Stimulated activated CD8-positive, alpha-beta memory T cell treated with anti-CD3 and anti-CD28 coated beads, Interleukin-7, amount 100 ng/mL, for 4 hours (primary cell): ENCODE results near the gene VAV2.

Experiments
- DNase-seq, 2 donors: peaks; one replicate each; pipeline ENCODE4 v3.0.0-alpha.2; 2020; ENCODE audit warnings: low read depth in 2 of 2

Gene VAV2, protein sequence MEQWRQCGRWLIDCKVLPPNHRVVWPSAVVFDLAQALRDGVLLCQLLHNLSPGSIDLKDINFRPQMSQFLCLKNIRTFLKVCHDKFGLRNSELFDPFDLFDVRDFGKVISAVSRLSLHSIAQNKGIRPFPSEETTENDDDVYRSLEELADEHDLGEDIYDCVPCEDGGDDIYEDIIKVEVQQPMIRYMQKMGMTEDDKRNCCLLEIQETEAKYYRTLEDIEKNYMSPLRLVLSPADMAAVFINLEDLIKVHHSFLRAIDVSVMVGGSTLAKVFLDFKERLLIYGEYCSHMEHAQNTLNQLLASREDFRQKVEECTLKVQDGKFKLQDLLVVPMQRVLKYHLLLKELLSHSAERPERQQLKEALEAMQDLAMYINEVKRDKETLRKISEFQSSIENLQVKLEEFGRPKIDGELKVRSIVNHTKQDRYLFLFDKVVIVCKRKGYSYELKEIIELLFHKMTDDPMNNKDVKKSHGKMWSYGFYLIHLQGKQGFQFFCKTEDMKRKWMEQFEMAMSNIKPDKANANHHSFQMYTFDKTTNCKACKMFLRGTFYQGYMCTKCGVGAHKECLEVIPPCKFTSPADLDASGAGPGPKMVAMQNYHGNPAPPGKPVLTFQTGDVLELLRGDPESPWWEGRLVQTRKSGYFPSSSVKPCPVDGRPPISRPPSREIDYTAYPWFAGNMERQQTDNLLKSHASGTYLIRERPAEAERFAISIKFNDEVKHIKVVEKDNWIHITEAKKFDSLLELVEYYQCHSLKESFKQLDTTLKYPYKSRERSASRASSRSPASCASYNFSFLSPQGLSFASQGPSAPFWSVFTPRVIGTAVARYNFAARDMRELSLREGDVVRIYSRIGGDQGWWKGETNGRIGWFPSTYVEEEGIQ

DNA sequence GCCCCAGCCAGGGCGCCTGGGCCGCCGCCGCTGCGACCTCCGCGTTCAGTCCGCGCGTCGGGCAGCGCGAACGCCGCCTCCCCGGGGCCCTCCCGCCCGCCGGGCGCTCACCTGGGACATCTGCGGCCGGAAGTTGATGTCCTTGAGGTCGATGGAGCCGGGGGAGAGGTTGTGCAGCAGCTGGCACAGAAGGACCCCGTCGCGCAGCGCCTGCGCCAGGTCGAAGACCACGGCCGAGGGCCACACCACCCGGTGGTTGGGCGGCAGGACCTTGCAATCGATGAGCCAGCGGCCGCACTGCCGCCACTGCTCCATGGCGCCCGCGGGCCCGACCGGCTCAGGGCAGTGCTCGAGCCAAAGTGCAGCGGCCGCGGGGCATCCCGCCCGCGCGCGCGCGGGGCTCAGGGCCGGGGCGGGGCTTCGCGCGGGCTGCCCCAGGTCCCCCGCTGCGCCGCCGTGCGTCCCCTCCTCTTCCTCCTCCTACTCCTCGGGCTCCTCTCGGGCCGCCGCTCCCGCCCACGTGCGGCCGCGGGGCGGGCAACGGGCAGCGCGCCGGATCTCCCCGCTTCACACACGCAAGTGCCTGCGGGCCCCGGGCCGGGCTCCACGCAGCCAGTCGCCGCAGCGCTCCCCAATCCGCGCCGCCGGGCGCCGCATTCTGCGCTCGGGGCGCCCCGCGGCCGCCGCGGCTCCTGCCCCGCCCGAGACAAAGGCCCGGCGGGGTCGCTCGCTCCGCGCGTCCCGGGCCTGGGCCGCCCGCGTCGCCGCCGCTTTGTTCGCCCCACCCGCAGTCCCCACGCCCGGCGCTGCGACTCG, at the start of gene VAV2:
TSS of gene VAV2 (minus strand) at position 361 of the 816 bp plus-strand sequence. CDS start at position 315, 46 bp downstream.
- peak in 1 of 2 donors; percentile 49 for DNase-seq

DNA sequence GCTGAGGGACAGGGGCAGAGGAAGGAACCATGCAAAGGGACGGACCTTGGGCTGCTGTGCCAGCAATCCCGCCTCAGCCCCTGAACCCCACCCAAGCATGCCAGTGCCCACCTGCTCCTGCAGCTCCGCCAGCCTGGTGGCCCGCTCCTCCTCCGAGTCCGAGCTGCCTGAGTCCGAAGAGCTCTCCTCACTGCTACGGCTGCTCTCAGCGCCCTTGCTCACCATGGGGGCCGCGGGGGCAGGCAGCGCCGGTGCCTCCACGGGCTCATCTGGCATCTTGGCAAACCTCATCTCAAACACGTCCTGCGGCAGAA, 49.5 kb upstream of the VAV2 start:
- DNase-seq, result no peak

DNA sequence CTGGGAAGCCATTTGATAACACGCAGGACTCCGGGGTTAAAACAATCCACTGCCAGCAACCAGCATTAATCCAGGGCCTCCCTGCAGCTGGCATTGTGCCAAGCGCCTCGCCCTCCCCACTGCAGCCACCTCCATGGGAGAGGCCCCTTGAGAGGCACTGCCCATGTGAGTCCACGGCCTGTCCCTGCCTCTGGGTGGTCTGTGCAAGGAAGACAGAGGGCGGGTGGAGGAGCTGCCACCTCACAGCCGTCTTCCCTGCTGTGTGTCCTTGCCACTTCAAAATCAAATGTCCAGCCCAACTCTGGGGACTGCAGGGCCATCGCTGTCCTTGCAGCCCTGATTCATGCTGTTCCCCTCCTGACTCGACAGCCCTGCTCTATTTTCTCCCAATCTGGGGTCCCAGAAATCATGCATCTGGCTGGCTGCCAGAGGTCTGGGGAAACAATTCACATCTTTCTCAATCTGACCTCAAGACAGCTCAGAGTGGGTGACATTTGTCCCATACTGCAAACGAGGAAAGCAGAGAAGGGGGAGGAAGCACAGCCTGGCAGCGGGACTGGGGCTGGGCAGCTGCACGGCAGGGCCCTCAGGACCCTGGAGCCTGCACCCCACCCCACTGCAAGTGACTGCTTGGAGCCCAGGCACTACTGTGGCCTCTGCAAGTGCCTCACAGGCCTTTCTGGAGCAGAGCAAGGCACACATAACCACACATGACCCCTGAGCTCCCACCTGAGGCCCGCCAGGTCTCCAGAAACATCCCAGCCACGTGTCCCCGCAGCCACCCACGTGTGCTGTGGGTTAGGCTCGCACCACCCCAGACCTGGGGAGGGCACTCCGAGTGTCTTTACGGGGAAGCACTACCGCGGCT, 48.9 kb upstream of the VAV2 start:
- no peak for DNase-seq

DNA sequence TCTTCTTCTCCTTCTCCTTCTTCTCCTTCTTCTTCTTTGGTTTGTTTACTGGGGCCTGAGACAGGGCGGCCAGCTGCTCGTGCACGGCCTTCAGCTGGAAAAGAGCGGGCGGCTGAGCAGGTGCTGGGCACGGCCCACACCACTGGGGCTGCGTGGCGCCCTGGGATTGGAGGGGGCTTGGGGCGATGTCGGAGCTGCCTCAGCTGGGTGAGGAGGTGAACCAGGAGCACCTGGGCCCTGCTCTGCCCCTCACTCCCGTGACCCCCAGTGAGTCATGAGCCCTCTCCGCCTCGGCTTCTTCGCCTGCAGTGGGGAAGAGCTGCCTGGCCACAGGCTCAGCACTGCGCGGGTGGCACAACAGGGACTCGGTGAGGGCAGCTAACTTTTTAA, 48.0 kb upstream of the VAV2 start:
- DNase-seq, result no peak

DNA sequence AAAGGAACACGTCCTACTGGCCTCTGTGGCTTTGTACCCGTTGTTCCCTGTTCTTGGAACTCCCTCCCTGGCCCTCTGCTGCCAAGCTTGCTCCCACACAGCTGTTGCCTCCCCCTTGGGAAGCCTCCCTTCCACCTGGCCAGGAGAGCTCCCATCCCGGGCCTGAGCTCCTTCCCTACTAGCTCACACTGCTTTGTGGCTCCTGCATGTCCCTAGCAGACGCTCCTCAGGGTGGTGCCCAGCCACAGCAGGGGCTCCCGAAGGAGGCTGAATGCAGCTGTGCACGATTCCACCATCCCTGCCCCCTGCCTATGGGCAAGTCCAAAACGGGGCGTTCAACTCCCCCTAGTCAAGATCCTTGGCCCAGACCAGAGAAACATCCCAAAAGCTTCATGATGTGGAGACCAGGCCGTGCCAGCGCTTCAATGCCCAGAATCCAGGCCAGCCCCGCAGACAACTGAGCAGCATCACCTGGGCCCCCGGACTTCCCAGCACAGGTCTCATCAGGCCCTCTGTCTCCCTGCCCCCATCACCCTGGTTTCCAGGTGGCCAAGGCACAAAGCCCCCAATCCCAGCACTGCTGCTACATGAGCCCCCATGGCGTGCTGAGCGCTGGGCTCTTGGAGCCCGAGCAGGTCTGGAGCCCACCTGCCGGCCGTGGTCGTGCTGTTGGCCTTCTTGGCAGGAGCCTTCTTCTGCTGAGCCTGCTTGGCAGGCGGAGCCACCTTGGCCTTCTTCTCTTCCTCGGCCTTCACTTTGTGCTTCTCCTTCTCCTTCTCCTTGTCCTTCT, 47.5 kb upstream of the VAV2 start:
- no peak for DNase-seq

DNA sequence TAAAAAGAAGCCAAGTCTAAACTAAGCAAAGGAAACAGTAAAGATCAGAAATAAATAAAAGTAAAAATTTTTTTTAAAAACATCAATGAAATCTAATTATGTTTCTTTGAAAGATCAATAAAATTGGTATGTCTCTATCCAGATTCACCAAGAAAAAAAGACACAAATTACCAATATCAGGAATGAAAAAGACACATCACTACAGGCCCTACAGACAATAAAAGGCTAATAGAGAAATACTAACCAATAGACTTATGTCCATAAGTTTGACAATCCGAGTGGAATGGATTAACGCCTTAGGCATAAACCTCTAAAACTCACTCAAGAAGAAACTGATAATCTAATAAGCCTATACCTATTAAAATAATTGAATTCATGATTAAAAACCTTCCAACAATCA, 45.5 kb upstream of the VAV2 start:
- DNase-seq, result no peak

DNA sequence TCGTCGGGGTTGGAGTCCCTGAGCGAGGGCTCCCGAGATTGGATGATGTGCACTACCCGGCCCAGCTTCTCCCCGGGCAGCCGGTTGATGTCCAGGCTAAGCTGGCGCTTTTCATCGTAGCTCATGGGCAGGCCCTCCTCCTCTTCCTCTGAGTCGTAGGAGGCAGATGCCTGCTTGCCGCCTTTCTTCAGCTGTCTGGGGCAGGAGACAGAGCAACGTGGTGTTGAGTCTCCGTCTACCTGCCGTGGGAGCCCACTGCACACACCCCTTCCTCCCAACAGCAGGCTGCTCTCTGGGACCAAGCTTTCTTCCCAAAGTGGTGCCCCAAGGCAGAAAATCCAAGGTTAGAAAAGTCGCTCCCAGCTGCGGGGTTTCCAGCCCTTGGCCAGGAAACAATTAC, 44.0 kb upstream of the VAV2 start:
- DNase-seq, result no peak

DNA sequence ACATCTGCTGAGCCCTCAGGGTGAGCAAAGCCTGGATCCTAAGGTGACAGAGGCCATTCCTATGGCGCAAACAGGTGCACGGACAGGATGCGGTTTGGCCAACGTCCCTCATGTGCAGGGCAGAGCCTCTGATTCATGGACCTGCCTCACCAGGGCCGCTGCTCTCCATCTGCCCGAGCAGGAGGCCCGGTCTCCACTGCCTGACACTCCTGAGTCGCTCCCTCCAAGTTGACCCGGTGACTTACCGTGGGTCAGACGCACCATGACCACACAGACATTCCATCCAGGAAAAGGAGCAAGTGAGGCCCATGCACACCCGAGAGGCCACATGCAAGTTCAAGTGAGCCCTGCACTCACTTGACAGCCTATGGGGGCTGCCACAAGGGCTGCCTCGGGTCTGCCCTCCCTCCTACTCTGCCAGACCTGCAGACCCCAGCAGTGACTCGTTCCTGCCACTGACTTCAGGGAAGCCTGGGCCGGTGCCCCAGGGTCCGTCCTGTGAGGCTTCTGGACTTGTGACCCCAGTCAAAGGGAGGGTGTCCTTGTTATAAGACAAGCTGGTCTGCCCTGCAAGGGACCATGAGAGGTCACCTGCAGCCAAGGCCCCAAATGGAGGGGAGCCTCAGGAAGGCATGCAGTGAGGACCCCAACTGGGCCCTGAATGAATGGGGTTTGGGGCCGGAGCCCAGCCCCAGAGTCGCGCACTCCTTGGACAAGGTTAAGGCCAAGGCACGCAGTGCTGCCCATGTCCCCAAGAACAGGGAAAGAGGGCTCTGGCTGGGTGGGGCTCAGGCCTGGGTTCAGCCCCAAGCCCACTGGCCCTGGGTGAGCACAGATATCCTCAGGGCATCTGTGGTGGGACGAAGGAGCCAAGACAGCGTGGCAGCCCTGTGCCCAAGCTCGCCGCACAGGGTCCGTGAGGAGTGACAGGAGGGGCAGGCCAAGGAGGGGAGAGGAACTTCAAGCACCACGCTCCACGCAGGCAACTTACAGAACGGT, 43.2 kb upstream of the VAV2 start:
- DNase-seq, result no peak

DNA sequence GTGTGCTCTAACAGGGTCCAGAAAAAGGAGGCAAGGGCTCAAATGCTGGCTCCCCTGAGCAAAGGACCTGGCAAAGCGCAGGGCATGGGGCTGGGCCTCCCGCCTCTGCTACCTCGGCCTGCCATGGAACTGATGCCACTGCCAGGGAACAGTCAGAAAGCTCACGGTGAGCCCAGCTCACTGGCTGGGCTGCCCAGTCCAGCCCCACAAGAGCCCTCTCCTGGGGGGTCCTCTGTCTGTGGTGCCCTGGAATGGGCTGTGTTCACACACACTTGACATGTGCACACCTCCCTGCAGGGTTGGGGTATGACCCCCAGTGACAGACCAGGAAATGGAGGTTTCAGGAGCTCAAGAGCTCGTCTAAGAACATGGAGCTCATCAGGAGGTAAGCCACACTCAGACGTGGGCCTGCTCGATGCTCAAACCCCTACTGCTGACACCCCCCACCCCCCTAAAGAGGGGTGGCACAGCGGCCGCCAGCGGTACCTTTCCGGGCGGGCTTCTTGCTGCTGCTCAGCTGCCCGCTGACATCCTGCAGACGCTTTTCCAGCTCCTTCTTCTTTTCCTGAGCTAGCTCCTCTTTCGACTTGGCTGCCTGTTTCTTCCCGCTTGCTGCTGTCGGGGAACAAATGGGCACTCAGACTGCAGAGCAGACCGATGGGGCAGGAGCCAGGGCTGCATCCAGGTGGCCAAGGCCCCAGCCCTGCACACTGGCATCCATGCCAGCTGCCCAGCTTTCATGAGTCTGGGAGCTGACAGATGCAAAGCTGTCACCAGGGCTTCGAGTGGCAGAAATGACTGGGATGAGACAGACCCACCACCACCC, 42.3 kb upstream of the VAV2 start:
- no peak for DNase-seq

DNA sequence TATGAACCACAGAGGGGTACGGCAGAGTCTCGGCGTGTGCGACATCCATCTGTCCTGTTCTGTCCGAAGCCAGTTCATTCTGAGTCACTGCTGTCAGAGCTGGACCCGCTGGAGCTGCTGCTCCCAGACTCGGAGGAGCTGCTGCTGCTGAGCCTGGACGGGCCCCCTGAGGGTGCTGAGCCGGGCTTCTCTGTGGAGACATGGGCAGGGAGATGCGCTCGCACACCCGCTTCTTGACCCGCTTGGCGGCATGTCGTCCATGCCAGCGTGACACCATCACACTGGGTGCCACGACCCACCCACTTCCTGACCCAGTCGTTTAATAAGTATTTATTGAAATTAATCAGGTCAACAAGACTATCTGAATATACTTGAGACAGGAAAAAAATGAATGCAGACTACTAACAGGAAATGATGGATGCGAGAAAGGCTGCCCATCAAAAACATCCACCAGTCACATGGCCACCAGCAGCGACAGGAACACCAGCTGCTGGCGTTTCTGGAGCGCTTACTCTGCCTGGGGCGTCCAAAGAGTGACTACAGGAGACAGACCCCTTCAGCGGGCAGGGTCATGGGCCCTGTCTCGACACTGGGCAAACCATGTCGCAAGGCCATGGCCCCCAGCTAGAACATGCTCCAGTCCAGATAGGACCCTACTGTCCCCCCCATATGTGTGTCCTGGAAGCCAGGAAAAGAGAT, 41.5 kb upstream of the VAV2 start:
- no peak for DNase-seq

DNA sequence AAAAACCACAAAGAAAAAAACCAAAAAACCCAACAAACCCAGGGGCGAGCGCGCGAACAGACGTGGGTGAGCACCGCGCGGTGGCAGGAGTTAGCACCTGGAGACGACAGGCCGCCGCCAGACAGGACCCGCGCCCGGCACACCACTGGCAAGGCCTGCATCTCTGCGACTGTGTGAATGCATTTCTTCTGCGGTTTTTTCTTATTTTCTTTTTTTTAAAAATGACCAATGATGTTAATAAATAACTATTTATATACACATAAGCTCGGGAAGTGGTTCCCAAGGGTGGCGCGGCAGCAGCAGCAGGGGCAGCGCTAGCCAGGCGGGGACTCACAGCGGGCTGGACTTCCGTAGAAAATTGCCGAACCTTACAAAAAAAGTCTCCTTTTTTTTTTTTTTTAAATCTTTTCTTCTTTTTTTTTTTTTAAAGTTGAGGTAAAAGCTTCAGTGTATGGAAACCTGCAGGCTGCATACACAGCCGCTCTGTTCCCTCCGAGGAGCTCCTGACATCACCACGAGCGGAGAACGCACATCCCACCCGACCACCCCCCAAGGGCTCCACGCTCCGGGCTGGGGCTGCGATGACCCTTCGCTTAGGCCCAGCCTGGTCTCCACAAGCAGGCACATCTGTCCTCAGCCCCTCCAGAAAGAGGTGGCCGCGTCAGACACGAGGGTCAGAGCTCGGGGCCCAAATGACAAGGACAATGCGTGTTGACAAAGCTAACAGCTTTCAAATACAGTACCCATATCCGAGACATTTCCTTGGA, 40.5 kb upstream of the VAV2 start:
- DNase-seq, result no peak

DNA sequence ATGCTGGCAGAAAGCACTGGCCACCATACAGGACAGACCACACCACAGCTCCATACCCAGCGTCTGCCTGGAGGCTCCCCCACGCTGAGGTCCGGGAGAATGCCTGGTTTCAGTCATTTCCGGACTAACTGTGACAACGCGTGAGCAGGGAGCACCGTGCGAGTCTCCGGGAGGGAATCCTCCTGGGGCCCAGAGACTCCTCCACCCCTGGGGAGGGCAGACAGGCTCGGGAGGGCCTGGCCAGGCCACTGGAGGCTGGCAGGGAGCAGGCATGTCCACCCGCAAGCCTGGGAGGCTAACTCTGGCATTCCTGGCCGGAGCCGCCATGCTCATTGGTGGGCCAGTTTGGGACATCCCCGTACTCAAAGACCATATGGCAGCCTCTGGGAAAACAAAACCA, 39.7 kb upstream of the VAV2 start:
- DNase-seq, result no peak

DNA sequence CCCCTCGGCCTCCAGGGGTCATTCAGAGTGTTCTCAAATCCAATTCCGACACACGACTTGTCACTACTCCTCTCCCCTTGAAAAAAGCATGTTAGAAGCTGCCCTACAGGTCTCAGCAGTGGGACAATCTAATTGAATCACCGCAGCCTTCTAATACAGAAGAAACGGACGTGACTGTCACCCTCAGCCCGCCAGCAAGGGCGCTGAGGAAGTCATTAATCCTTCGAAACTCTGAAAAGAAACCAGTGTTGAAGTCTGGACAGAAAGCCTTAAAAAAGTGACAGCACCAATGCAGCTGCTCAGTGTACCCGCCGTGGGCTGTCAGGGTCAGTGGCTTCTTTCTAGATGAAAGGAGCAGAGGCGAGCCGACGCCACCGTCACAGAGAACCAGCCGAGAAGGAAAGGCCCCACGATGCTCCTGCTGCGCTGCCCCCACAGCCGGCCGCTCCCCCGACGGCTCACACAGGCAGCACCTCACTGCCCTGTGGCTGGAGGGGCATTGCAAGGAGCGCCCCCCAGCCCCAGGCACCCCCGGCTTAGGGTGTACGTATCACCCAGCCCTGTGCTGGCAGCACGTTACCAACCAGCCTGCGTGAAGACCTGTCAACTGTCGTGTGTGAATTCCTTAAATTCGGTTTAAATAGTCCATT, 38.8 kb upstream of the VAV2 start:
- DNase-seq, result no peak

DNA sequence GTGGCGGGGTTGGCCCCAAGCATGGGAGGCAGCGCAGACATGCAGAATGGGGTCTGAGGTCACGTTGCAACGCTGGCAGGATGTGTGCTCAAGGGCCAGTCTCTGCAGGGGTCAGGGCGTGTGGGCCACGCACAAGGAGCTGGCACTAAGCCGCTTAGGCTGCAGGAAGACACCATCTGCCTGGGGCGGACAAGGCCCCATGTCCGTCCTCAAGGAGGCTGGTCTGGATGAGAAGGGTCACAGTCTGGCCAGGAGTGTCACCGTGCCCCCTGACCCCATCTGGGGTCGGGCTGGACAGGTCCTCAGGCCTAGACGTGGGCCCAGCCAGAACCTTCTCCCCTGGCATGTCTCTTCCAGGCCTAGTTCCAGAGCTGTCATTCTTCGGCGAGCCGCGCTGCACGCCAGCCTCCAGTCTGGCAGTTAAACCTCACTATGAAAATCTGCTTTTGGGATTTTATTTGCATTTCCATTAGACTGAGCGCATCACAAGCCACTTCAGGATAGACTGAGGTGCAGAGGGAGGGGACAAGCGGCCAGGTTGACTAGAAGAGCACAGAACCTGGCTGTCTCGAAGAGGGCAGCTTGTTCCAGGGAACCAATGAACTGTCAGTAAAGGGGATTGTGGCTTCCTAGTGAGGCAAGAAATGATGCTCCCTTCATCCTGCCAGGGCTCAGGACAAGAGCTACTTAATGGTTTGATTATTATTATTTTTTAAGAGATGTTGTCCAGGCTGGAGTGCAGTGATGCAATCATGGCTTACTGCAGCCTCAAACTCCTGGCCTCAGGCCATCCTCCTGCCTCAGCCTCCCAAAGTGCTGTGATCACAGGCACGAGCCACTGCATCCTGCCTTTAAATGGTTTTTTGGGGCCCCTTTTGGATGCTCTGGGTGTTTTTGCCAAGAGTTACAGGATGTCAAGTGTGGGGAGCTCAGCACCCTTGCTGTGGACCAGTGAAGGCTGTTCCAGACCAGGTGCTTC, 37.4 kb upstream of the VAV2 start:
- no peak for DNase-seq

DNA sequence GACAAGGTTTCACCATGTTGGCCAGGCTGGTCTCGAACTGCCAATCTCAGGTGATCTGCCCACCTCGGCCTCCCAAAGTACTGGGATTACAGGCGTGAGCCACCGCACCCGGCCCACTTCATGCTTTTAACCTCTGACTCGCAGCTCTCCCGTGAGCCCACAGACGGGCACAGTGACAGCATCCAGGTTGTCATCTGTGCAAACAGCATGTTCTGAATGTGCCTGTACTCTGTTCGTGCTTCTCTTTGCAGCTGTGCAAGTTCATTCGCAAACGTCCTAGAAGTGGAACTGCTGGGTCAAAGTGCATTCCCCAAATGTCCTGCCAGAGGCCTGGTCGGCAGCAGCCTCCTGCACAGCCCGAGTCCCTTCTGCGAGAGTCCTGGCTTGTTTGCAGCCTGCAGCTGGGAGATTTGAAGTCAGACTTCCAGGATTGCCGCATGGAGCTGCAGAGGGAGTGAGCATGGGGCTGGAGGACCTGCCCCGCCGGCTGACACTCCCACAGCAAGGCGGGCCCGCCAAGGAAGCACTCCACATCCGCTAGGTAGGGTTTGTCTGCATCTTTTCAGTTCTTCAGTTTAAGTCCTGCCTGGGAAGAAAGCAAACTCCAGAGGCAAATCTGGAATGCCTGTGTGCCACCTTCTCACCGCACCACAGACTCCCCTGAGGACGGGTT, 36.6 kb upstream of the VAV2 start:
- no peak for DNase-seq
